Choroid plexus epithelial cell (primary cell): Measurements from ENCODE around the gene ARVCF.
"Not testable (repeated sequence)": the region's sequence is repeated elsewhere in the genome, so short reads cannot be mapped to it uniquely, and the experiment has no call there.

Source experiments
- DNase-seq: peaks from one replicate; pipeline ENCODE4 v3.0.0-alpha.2; 2010; ENCODE audit warnings: low read depth
- H3K4me3 ChIP-seq: 2 replicates; pipeline ENCODE4 v1.5.1; 2011; ENCODE audit warnings: low read depth, mild to moderate bottlenecking, control low read depth, low read length, moderate library complexity
- CTCF ChIP-seq: conservative IDR thresholded peaks from 2 replicates; pipeline ENCODE4 v1.5.1; 2011; ENCODE audit warnings: low read depth, mild to moderate bottlenecking, control low read depth, inconsistent platforms, low read length, moderate library complexity

Gene ARVCF

GRCh38 chr22:19929586-19930550 is 86.8 kb downstream of the ARVCF start:
- H3K4me3 ChIP-seq, result no peak overlapping the region
- no peak for DNase-seq
- TF ChIP-seq CTCF, result no peak

GRCh38 chr22:19928207-19928606 is 88.4 kb downstream of the ARVCF start:
- H3K4me3 ChIP-seq, result no peak overlapping the region
- no peak for TF ChIP-seq CTCF
- no peak for DNase-seq

GRCh38 chr22:19927696-19928095 is 88.9 kb downstream of the ARVCF start:
- no peak overlapping the region for H3K4me3 ChIP-seq
- no peak for DNase-seq
- TF ChIP-seq CTCF, result no peak

- not testable (repeated sequence) for DNase-seq, H3K4me3 ChIP-seq
These were observed 90.6 kb downstream of the ARVCF start for GRCh38 chr22:19926028-19926427.

- no peak for TF ChIP-seq CTCF
- no peak overlapping the region for H3K4me3 ChIP-seq
- no peak for DNase-seq
These were observed 92.6 kb downstream of the ARVCF start for GRCh38 chr22:19923914-19924513.

- no peak overlapping the region for H3K4me3 ChIP-seq
- no peak for DNase-seq
- no peak for TF ChIP-seq CTCF
These were observed 95.0 kb downstream of the ARVCF start for GRCh38 chr22:19921544-19922081.
